GM13976 (cell line): ENCODE results near the gene NPR2.

Source experiments
- DNase-seq: peaks from one replicate; pipeline ENCODE4 v3.0.0; 2012; ENCODE audit warnings: low spot score
- in situ Hi-C: fragments of 300-500 bp; cut with MboI; formaldehyde crosslinking; loops from one replicate; pipeline ENCODE4 v1.12.0; 2022; ENCODE audit warnings: low sequenced_read_pairs, mixed read lengths, inconsistent platforms; ENCODE audit not compliant: unreplicated experiment
- TF ChIP-seq, protein P1 (sequence below): IDR thresholded peaks from 2 replicates; pipeline ENCODE4 v1.5.1; 2012; ENCODE audit warnings: borderline replicate concordance, mild to moderate bottlenecking; ENCODE audit not compliant: insufficient read depth; ENCODE audit errors: extremely low read depth, missing control alignments, control extremely low read depth

Gene NPR2

DNA sequence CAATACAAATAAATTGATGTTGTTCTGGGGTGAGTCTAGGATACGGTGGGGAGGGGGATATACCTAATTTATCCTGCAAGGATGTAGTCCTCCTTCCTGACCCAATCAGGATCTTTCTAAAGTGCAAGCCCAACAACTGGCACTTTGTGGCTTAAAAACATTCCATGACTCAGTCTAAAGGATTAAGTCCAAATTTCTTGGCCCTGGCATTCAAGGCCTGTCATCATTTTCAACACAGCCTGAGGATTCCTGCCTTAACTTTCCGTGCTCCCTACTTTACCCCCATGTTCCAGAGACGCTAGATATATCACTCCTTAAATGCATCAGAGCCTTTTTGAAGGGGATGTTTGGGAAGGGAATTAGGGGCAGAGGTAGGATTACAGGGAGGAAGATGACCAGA lies 36.1 kb downstream of the NPR2 start:
- no peak for DNase-seq
- in situ Hi-C loops, result loop anchor here (10.0 kb wide), 1 partner anchor 57 kb away; no protein-coding TSS in a partner anchor

DNA sequence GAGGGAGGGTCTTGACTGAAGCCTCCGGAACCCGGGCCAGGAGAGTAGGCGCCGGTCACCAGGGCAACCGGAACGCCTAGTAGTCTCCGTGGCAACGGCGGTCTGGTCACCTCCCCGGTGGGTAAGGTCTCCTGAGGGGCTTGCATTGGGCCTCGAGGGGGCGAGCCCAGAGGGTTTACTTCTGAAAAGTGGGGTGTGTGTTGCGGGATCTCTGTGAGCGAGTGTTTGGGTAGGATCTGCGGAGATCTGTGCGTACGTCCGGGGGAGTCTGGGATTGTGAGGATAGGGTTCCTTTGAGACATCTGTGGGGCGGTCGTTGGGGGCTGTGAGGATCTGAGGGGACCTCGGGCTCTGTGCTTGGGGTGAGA lies 37.3 kb downstream of the NPR2 start, which contains the start of gene FAM221B:
TSS of gene FAM221B (minus strand) at position 17 of the 368 bp plus-strand sequence. CDS start 2,571 bp downstream, outside the sequence.
- in situ Hi-C loops, result loop anchor here (10.0 kb wide), 1 partner anchor 56 kb away; no protein-coding TSS in a partner anchor
- no peak for DNase-seq
- TF ChIP-seq, protein P1, sequence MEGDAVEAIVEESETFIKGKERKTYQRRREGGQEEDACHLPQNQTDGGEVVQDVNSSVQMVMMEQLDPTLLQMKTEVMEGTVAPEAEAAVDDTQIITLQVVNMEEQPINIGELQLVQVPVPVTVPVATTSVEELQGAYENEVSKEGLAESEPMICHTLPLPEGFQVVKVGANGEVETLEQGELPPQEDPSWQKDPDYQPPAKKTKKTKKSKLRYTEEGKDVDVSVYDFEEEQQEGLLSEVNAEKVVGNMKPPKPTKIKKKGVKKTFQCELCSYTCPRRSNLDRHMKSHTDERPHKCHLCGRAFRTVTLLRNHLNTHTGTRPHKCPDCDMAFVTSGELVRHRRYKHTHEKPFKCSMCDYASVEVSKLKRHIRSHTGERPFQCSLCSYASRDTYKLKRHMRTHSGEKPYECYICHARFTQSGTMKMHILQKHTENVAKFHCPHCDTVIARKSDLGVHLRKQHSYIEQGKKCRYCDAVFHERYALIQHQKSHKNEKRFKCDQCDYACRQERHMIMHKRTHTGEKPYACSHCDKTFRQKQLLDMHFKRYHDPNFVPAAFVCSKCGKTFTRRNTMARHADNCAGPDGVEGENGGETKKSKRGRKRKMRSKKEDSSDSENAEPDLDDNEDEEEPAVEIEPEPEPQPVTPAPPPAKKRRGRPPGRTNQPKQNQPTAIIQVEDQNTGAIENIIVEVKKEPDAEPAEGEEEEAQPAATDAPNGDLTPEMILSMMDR, result no peak

More for the DNA sequence above, 36.1 kb downstream of the NPR2 start:
- TF ChIP-seq, protein P1, result no peak

DNA sequence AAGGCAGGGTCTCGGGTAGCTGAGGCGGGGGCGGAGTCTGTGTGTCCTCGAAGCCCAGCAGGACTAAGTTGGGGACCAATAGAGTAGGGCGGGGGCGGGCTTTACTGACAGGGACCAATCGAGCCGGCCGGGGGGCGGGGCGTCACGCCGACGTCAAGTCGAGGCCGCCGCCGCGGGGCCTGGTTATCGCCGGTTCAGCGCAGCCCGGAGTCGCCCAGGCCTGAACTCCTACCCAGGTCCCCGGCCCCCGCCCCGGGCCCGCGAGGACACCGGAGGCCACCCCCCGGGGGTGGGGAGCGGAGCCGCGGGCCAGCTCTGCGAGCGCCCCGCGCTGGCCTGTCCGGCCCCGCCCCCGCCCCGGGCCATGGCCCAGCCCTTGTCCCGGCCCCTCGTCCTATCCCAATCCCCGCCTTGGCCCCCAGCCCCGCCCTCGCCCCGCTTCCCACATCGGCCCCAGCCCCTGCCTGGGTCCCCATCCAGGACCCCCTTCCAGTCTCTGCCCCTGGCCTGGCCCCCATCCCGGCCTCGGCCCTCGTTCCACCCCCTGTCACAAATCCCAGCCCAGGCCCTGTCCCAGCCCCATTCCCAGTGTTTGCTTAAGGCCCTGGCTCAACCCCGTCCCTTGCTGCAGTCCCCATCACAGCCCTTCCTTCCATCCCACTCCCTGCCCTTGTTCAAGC lies 37.8 kb downstream of the NPR2 start, which contains the start of gene TMEM8B:
TSS of gene TMEM8B (plus strand) at position 145 of the 680 bp plus-strand sequence. CDS start at position 365, 220 bp downstream.
- TF ChIP-seq, protein P1, result no peak
- DNase-seq, result peak; percentile 96
- in situ Hi-C loops, result loop anchor here (10.0 kb wide), 1 partner anchor 56 kb away; no protein-coding TSS in a partner anchor

DNA sequence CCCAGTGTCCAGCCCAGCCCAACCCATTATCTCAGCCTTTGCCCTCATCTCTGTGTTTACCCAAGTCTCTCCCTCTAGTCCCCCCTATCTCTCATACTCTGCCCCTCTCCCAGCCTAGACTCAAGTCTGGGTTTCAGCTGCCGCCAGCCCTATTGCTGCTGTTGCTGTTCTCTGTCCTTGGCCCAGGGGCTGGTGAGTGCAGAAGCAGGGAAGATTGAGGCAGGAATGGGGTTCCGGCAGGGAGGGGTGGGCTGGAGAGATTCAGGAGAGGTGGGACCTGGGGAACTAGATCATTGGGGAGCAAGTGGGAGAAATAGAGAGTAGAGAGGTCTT lies 38.3 kb downstream of the NPR2 start:
- DNase-seq, result no peak
- in situ Hi-C loops, result loop anchor here (10.0 kb wide), 1 partner anchor 55 kb away; no protein-coding TSS in a partner anchor
- TF ChIP-seq, protein P1, result no peak

DNA sequence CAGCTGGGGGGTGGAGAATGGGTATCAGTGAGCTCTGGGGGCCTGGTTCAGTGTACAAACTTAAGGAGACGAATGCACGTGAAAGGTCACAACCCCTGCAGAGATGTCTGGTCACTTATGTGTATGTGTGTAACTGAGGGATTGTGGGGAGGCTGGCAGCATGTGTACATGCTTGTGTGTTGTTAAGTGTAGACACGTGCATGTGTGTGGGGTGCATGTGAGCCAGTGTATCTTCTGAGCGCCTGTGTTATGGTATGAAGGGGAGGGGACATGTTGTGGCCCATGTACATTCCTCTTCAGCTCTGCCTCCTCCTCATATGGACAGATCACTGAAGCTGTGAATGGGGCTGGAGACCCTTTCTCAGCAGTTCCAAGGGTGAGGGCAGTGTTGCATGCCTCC lies 39.6 kb downstream of the NPR2 start:
- in situ Hi-C loops, result no loop called here
- no peak for DNase-seq
- TF ChIP-seq, protein P1, result no peak

DNA sequence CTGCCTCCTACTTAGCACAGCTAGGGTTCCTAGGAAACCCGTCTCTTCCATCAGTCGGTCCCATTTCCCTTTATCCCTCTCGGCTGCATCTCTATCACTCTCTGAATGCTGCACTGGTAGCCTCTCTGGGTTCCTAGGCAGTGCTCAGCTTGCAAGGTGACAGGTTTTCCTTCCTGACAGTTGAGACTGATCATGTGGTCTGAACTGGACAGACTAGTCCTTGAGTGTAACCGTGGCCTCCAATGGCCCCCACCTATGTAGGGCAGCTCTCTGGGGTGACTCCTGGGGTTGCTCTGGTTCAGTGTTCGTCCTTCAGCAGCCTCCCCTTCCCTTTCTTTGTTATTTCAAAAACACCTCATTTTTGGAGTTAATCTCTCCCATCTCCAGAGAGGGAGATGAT lies 41.4 kb downstream of the NPR2 start:
- in situ Hi-C loops, result no loop called here
- DNase-seq, result no peak
- TF ChIP-seq, protein P1, result no peak
